HG02870 (cell line): ENCODE results near the gene CERS1.
"Not testable (repeated sequence)": the region's sequence is repeated elsewhere in the genome, so short reads cannot be mapped to it uniquely, and the experiment has no call there.

Experiments used
- ATAC-seq: cut with Tn5 transposase; IDR thresholded peaks from one replicate; pipeline ENCODE4 v1.9.1; 2021; ENCODE audit warnings: mild to moderate bottlenecking, moderate library complexity; ENCODE audit not compliant: unreplicated experiment

The CERS1 gene

GRCh38 chr19:18919086-18919899, 23.3 kb upstream of the CERS1 start, which contains the start of the genes COPE and DDX49:
Gene COPE, minus strand, starts transcription at chr19:18919387. Its CDS starts 39 bp downstream, at chr19:18919348.
Gene DDX49, plus strand, starts transcription at chr19:18919715. Its CDS starts 27 bp downstream, at chr19:18919742.
- peak; percentile 89 for ATAC-seq

- not testable (repeated sequence) for ATAC-seq
These were observed 21.6 kb upstream of the CERS1 start for GRCh38 chr19:18917593-18917992.

DNA sequence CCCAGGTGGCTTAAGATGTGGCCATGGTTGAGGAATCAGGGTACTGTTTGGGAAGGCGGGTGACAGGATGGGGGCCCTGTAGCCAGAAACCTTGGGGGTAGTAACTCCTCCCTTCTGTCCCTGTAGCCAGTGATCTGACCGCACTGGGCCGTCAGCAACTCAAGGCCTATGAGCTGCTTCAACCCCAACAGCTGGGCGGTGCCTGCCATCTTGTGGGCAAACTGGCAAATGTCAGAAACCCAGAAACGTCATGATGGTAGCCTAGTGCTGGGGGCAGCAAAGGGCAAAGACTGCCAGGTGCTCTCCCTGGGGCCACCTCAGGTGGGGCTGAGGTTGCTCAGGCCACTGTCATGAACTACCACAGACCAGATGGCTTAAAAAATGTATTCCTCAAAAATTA, 19.7 kb upstream of the CERS1 start:
- no peak for ATAC-seq

DNA sequence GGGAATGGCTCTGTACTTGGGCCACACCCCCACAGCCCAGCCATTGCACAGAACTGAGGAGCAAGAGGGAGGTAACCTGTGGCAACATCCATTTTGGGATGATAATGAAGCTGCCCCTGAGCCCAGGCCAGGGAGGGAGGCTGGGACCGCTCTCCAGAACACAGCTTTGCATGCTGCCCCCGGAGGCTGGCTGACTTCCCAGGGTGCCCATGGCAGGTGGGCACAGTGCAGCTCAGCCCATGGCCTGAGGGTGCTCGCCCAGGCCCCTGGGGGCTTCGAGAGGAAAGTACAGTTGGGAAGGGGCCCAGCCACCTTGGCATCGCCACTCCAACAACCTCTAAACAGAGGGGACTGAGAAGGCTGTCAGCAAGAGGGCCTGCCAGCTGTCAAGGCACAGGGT, 17.5 kb upstream of the CERS1 start:
- ATAC-seq = no peak

DNA sequence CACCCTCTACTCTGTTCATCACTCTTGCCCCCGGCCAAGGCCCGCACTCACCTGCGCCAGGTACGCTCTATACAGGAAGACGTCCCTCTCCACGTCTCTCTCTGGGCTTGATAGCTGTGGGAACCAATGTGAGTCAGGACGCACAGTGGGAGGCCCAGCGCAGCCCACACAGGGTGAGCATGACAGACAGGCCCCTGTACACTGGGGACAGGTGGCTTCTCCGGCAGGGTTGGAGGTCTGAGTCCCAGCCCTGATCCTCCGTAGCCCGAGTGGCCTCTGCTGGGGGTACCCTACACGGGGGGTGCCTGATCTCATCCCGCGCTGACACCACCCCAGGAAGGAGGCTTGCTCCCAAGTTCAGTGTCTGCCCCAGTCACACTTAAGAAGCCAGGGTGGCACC, 17.0 kb upstream of the CERS1 start:
- ATAC-seq = no peak

GRCh38 chr19:18910801-18911436, 15.0 kb upstream of the CERS1 start:
- no peak for ATAC-seq

DNA sequence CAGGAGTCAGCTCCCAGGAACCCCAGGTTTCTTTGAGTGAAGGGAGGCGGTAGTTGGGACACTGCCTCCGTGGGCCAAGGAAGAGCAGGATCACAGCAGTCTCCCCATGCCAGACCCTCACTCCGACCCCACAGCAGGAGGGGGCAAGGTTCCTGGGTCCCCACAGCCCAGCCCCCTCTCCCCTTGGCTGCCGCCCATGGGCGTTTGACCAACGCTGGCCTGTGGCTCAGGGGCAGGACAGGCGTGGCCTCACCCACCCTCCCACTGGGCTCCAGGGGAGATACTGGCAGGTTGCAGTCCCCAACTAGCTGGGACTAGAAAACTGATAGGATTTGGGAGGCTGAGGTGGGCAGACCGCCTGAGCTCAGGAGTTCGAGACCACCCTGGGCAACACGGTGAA, 14.1 kb upstream of the CERS1 start:
- ATAC-seq = no peak

DNA sequence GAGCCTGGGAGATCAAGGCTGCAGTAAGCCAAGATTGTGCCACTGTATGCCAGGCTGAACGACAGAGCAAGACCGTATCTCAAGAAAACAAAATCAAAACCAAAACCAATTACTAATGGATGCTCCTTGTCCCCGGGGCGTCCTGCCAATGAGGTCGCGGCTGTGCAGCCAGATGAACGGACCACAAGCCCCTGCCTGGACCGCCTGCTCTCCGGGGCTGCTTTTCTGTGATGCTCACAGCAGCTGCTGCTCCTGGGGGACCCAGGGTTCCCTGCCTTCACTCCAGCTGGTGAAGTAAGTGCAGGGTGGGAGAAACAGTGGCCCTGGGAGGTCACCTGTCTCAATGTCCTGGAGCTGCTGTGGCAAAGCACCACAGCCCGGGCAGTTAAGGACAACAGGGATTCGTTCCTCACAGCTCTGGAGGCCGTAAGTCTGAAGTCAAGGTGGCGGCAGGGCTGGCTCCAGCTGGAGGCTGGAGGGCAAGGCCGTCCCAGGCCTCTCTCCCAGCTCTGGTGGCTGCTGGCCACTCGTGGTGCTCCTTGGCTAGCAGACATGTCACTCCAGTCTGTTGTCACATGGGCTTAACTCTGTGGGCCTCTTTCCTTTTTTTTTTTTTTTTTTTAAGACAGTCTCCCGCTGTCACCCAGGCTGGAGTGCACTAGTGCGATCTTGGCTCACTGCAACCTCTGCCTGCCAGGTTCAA, 13.1 kb upstream of the CERS1 start:
- ATAC-seq = no peak

GRCh38 chr19:18906605-18907519, 10.9 kb upstream of the CERS1 start:
- no peak for ATAC-seq

- no peak for ATAC-seq
These were observed 9.7 kb upstream of the CERS1 start for GRCh38 chr19:18905513-18906236.

DNA sequence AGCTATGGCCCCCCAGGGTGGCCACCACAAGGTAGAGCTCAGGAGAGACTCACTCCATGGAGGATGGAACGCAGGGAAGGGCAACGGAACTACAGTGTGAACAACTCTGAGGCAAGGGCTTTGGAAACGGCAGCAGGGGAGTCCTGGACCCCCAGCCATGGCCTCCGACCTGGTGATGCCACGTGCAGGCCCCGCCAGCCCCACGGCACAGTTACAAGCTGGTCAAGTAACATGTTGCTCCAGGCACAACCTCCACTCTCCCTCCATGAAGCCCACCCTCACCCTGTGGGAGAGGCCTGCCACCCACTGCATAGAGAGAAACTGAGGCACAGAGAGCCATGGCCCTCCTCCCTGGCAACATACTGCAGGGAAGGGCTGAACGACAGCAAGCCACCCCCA, 9.1 kb upstream of the CERS1 start:
- ATAC-seq = no peak

DNA sequence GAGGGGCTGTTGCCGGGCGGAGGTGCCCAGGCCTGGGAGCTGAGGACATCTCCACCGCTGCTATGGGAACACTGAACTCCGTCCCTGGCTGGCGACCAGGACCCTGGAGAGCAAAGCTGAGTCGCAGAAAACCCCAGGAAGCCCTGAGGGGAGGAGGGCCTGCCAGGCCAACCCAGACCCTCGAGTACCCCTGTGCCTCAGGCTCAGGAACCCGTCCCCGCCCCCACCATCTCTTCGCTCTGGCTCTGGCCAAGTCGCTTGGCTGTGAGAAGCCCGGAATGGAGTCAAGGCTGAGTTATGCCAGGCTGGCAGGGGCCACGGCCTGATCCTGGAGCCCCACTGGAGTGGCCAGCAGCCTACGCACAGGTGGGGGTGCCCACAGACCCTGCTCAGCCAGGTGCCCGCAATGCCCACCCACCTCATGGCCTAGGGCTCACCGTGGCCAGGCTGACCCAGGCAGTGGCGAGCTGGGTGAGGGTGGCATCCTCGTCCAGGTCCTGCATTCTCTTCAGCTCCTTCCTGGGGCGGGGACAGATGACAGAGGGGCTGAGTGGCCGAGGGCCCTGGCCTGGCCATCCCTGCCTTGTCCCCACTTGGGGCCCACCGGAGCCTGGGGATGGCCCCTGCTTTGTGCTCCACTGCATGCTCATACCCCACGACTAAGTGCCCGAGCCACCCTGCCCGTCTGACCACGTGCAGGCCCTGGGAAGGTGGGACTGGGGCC, 8.5 kb upstream of the CERS1 start:
- no peak for ATAC-seq

GRCh38 chr19:18903156-18904037, 7.4 kb upstream of the CERS1 start:
- ATAC-seq = no peak

- ATAC-seq = not testable (repeated sequence)
These were observed 6.6 kb upstream of the CERS1 start for GRCh38 chr19:18902519-18902918.

GRCh38 chr19:18901491-18901890, 5.5 kb upstream of the CERS1 start:
- no peak for ATAC-seq

DNA sequence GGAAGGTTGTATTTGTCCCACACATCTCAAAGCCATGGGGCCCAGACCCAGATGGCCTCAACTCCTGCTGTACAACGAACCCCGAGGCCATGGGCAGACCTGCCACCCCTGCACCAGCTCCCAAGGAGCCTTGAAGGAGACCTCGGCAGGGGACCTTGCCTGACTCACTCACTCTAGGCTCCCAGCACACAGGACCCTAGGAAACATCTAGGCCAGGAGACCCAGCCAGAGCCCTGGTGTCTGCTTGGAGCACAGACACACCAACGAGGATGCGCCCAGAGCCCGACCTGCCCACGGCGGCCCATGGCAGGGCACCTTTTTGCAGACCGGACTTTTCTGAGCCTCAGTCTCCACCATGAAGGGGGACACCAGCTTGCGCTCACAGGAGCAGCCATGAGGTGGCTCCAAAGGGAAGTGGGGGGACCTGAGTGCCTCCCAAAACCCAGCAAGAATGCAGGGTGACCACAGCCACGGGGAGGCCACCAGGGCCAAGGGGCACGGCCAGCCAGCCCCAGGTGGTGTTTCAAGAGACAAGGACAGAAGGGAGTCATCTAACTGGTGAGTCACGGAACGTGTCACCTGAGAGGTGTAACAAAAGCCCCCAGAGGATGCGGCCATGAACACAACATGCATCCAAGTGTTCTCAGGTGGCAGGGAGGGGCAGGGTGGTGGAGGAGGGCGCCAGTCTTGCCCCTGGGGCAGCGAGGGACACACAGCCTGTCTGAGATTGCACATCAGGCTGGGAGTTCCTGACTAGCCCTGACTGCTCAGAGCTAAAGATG, 4.9 kb upstream of the CERS1 start:
- ATAC-seq = no peak
